GM06990 (cell line): Measurements from ENCODE around the gene MAGI2.

Experiments used
- DNase-seq: peaks from one replicate; pipeline ENCODE4 v3.0.0-alpha.2; 2011; ENCODE audit not compliant: insufficient read length; ENCODE audit errors: extremely low read depth
- H3K27me3 ChIP-seq: replicated peaks from 2 replicates; pipeline ENCODE4 v1.6.0; 2011; ENCODE audit warnings: low read length; ENCODE audit not compliant: control insufficient read depth, insufficient read depth
- H3K36me3 ChIP-seq: 2 replicates; pipeline ENCODE4 v1.5.1; 2011; ENCODE audit warnings: low read length; ENCODE audit not compliant: control insufficient read depth, insufficient read depth
- H3K4me3 ChIP-seq: replicated peaks from 2 replicates; pipeline ENCODE4 v1.5.1; 2011; ENCODE audit warnings: low read depth, mild to moderate bottlenecking, control low read depth, low read length
- CTCF ChIP-seq: IDR thresholded peaks from 2 replicates; pipeline ENCODE4 v1.5.1; 2011; ENCODE audit warnings: low read length, control low read depth, mild to moderate bottlenecking, inconsistent platforms; ENCODE audit not compliant: insufficient read depth, poor library complexity, severe bottlenecking

MAGI2 gene

GRCh38 chr7:78967046-78967445, 486.4 kb downstream of the MAGI2 start:
- no peak overlapping the region for H3K4me3 ChIP-seq
- no peak for TF ChIP-seq CTCF
- no peaks in the 10 kb centered on the region for H3K36me3 ChIP-seq
- H3K27me3 ChIP-seq, result no peaks in the 10 kb centered on the region
- DNase-seq, result no peak

- Histone ChIP-seq H3K36me3 (no peaks in the 10 kb centered on the region), H3K27me3 (no peaks in the 10 kb centered on the region), H3K4me3 (no peak overlapping the region)
- no peak for TF ChIP-seq CTCF
- no peak for DNase-seq
These were observed 494.0 kb downstream of the MAGI2 start for GRCh38 chr7:78959477-78959876.

- no peaks in the 10 kb centered on the region for H3K27me3 ChIP-seq
- no peak overlapping the region for H3K4me3 ChIP-seq
- no peak for DNase-seq
- H3K36me3 ChIP-seq, result no peaks in the 10 kb centered on the region
- TF ChIP-seq CTCF, result no peak
These were observed 498.1 kb downstream of the MAGI2 start for GRCh38 chr7:78955329-78955728.

- no peaks in the 10 kb centered on the region for H3K36me3 ChIP-seq
- no peak overlapping the region for H3K4me3 ChIP-seq
- no peak for TF ChIP-seq CTCF
- DNase-seq, result no peak
- no peaks in the 10 kb centered on the region for H3K27me3 ChIP-seq
These were observed 499.6 kb downstream of the MAGI2 start for GRCh38 chr7:78953726-78954363.

- Histone ChIP-seq H3K4me3 (no peak overlapping the region), H3K27me3 (no peaks in the 10 kb centered on the region), H3K36me3 (no peaks in the 10 kb centered on the region)
- TF ChIP-seq CTCF, result no peak
- DNase-seq, result no peak
These were observed 500.4 kb downstream of the MAGI2 start for GRCh38 chr7:78953090-78953489.

GRCh38 chr7:78939669-78940068, 513.8 kb downstream of the MAGI2 start:
- no peak for TF ChIP-seq CTCF
- DNase-seq, result no peak

More at GRCh38 chr7:78939669-78940068, 513.8 kb downstream of the MAGI2 start:
- no peaks in the 10 kb centered on the region for H3K27me3 ChIP-seq
- H3K36me3 ChIP-seq, result no peaks in the 10 kb centered on the region
- H3K4me3 ChIP-seq, result no peak overlapping the region
